Measurements from ENCODE around the gene LTBP2. TPM values are rescaled to one million over a fixed set of nuclear protein-coding genes. Genes with fewer than 3 reads are reported as not detected.

Gene LTBP2
- total RNA-seq, 1 experiment from 2014 or later: 17.4 TPM

DNA sequence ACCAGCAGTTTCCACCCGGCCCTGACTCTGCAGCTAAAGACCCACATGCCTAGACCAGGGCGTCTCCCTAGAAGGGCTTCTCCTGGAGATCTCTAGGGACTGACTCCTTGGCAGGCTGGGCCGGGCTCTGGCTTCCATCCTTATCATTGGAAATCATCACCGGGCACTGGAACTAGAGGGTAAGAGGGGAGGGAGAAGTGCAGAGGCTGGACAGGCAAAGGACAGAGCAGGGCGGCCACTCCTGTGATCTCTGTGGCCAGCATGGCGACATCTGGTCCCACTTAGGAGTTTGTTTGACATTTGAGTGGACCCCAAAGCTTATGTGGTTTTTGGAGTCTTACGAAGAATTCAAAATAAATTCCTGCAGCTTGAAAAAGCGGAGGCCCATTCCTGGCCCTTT, 7.1 kb downstream of the LTBP2 start:
- H3K4me2 ChIP-seq (ENCODE audit: low read length): no peak overlapping the region
- CTCF ChIA-PET: no interaction called here
- ATAC-seq: no peak

DNA sequence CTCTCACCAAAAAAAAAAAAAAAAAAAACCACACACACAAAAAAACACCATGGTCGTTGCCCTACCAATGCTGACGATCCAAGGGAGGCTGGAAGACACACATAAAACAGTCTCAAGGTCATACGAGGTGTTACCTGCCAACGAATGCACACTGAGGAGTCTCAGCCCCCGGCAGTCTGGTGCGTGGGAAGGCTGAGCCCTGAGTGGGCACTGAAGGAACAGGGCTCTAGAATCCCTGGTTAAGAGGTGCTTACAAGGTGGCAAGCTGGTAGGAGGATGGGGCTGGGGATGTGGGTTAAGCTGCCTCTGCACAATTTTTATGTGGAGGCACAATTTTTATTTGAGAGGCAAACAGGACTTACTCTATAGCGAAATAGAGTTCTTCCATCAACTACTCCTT, 7.9 kb downstream of the LTBP2 start:
- Histone ChIP-seq H3K4me2 (ENCODE audit: low read length) (no peak overlapping the region), H3K4me3 (ENCODE audit: low read length) (no peak overlapping the region), H3K9ac (ENCODE audit: low read length) (no peak overlapping the region), H2AFZ (ENCODE audit: low read length) (no peak overlapping the region), H3F3A (ENCODE audit: low read length, unreplicated experiment) (no peaks in the 10 kb centered on the region), H4K20me1 (ENCODE audit: low read length) (no peaks in the 10 kb centered on the region), H3K79me2 (ENCODE audit: low read length) (no peaks in the 10 kb centered on the region), H3K4me1 (ENCODE audit: insufficient read depth, low read length) (no peaks in the 10 kb centered on the region), H3K27ac (ENCODE audit: low read length) (no peak overlapping the region), H3K36me3 (ENCODE audit: low read depth, low read length) (no peaks in the 10 kb centered on the region), H3K9me3 (ENCODE audit: low read length) (no peaks in the 10 kb centered on the region), H3K9me2 (replicated peaks; ENCODE audit: low read length) (no peaks in the 10 kb centered on the region), H3K27me3 (ENCODE audit: low read length) (no peaks in the 10 kb centered on the region)
- no TSS peak for BruUV-seq (replicated peaks)
- ChIA-PET POLR2A (ENCODE audit: unreplicated experiment) (no interaction called here), CTCF (no interaction called here)
- no peak for DNase-seq
- intact Hi-C loops (cut with micrococcal nuclease): no loop called here
- TF ChIP-seq, protein P1, sequence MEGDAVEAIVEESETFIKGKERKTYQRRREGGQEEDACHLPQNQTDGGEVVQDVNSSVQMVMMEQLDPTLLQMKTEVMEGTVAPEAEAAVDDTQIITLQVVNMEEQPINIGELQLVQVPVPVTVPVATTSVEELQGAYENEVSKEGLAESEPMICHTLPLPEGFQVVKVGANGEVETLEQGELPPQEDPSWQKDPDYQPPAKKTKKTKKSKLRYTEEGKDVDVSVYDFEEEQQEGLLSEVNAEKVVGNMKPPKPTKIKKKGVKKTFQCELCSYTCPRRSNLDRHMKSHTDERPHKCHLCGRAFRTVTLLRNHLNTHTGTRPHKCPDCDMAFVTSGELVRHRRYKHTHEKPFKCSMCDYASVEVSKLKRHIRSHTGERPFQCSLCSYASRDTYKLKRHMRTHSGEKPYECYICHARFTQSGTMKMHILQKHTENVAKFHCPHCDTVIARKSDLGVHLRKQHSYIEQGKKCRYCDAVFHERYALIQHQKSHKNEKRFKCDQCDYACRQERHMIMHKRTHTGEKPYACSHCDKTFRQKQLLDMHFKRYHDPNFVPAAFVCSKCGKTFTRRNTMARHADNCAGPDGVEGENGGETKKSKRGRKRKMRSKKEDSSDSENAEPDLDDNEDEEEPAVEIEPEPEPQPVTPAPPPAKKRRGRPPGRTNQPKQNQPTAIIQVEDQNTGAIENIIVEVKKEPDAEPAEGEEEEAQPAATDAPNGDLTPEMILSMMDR (conservative IDR thresholded peaks at IDR 0.05; ENCODE audit: low read depth, low read length): no peak
- TF ChIP-seq EZH2 (IDR thresholded peaks at IDR 0.05; ENCODE audit: low read length, unreplicated experiment) (no peak), EZH2phosphoT487 (IDR thresholded peaks at IDR 0.05; ENCODE audit: borderline replicate concordance, low read length) (no peak)
- no peak for ATAC-seq

More for the DNA sequence above, 7.1 kb downstream of the LTBP2 start:
- H3K27ac ChIP-seq (ENCODE audit: low read length): no peak overlapping the region
- TF ChIP-seq, protein P1 (conservative IDR thresholded peaks at IDR 0.05; ENCODE audit: low read depth, low read length): no peak
- TF ChIP-seq EZH2phosphoT487 (IDR thresholded peaks at IDR 0.05; ENCODE audit: borderline replicate concordance, low read length): no peak
- TF ChIP-seq EZH2 (IDR thresholded peaks at IDR 0.05; ENCODE audit: low read length, unreplicated experiment): no peak
- H4K20me1 ChIP-seq (ENCODE audit: low read length): no peaks in the 10 kb centered on the region
- DNase-seq: no peak
- H3F3A ChIP-seq (ENCODE audit: low read length, unreplicated experiment): no peaks in the 10 kb centered on the region
- H3K4me1 ChIP-seq (ENCODE audit: insufficient read depth, low read length): no peaks in the 10 kb centered on the region
- H3K4me3 ChIP-seq (ENCODE audit: low read length): no peak overlapping the region
- no peak overlapping the region for H2AFZ ChIP-seq (ENCODE audit: low read length)
- no peaks in the 10 kb centered on the region for H3K27me3 ChIP-seq (ENCODE audit: low read length)
- H3K36me3 ChIP-seq (ENCODE audit: low read depth, low read length): no peaks in the 10 kb centered on the region
- no peak overlapping the region for H3K9ac ChIP-seq (ENCODE audit: low read length)
- H3K79me2 ChIP-seq (ENCODE audit: low read length): no peaks in the 10 kb centered on the region
- H3K9me2 ChIP-seq (replicated peaks; ENCODE audit: low read length): no peaks in the 10 kb centered on the region
- H3K9me3 ChIP-seq (ENCODE audit: low read length): no peaks in the 10 kb centered on the region
- no TSS peak for BruUV-seq (replicated peaks)
- POLR2A ChIA-PET (ENCODE audit: unreplicated experiment): no interaction called here
- intact Hi-C loops (cut with micrococcal nuclease): no loop called here

DNA sequence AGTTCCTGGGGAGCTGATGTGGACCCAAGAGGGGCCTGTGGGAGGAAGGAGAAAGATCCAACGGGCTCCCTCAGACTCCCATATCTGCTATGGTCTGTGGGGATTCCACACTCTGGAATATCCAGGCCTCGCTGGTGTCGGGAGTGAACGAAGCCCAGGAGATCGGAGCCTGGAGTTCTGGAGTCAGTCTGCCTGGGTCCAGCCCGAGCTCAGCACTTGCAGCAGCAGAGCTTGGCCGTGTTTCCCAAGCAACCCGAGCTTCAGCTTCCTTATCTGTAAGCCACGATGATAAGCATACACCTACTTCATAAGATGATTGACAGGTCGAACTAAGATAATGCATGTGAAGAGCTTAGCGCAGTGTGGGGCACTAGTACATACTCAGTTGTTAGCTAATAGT, 10.1 kb downstream of the LTBP2 start:
- Histone ChIP-seq H3K4me2 (ENCODE audit: low read length) (no peak overlapping the region), H3K9me2 (replicated peaks; ENCODE audit: low read length) (no peaks in the 10 kb centered on the region), H3K9ac (ENCODE audit: low read length) (no peak overlapping the region), H3K4me1 (ENCODE audit: insufficient read depth, low read length) (no peaks in the 10 kb centered on the region), H3K9me3 (ENCODE audit: low read length) (no peaks in the 10 kb centered on the region), H3K36me3 (ENCODE audit: low read depth, low read length) (no peaks in the 10 kb centered on the region), H3K4me3 (ENCODE audit: low read length) (no peak overlapping the region), H3K27me3 (ENCODE audit: low read length) (no peaks in the 10 kb centered on the region), H4K20me1 (ENCODE audit: low read length) (no peaks in the 10 kb centered on the region), H3F3A (ENCODE audit: low read length, unreplicated experiment) (no peaks in the 10 kb centered on the region), H2AFZ (ENCODE audit: low read length) (no peak overlapping the region), H3K79me2 (ENCODE audit: low read length) (no peaks in the 10 kb centered on the region), H3K27ac (ENCODE audit: low read length) (no peak overlapping the region)
- ATAC-seq (no peak), DNase-seq (no peak)
- BruUV-seq (replicated peaks): no TSS peak
- POLR2A ChIA-PET (ENCODE audit: unreplicated experiment): no interaction called here
- intact Hi-C loops (cut with micrococcal nuclease): no loop called here
- CTCF ChIA-PET: no interaction called here
- TF ChIP-seq, protein P1 (conservative IDR thresholded peaks at IDR 0.05; ENCODE audit: low read depth, low read length): no peak
- TF ChIP-seq EZH2phosphoT487 (IDR thresholded peaks at IDR 0.05; ENCODE audit: borderline replicate concordance, low read length) (no peak), EZH2 (IDR thresholded peaks at IDR 0.05; ENCODE audit: low read length, unreplicated experiment) (no peak)
